Karpas-422 (cell line): ENCODE results near the gene TFF2. TPM values are rescaled to one million over a fixed set of nuclear protein-coding genes. Genes with fewer than 3 reads are reported as not detected.

Source experiments
- DNase-seq: peaks from one replicate; pipeline ENCODE4 v3.0.0-alpha.2; 2015
- H2AFZ ChIP-seq: fragments of 200-600 bp; sonication (generic); 2 replicates; pipeline ENCODE4 v1.6.1; 2014; ENCODE audit warnings: antibody characterized with exemption, low read length, mixed read lengths
- H3K27ac ChIP-seq: fragments of 200-600 bp; sonication (generic); 2 replicates; pipeline ENCODE4 v1.5.1; 2014; ENCODE audit warnings: mild to moderate bottlenecking, low read length, moderate library complexity
- H3K27me3 ChIP-seq: fragments of 200-600 bp; sonication (generic); 2 replicates; pipeline ENCODE4 v1.6.1; 2014; ENCODE audit warnings: low read length, mixed read lengths
- H3K36me3 ChIP-seq: fragments of 200-600 bp; sonication (generic); 2 replicates; pipeline ENCODE4 v1.6.1; 2014; ENCODE audit warnings: low read length, mixed read lengths; ENCODE audit not compliant: insufficient read depth
- H3K4me1 ChIP-seq: fragments of 200-600 bp; sonication (generic); 2 replicates; pipeline ENCODE4 v1.6.1; 2014; ENCODE audit warnings: mild to moderate bottlenecking, low read length, mixed read lengths
- H3K4me2 ChIP-seq: fragments of 200-600 bp; sonication (generic); 2 replicates; pipeline ENCODE4 v1.6.1; 2014; ENCODE audit warnings: low read length, low read depth, mild to moderate bottlenecking; ENCODE audit not compliant: poor library complexity, severe bottlenecking
- H3K4me3 ChIP-seq: fragments of 200-600 bp; sonication (generic); 2 replicates; pipeline ENCODE4 v1.5.1; 2014; ENCODE audit warnings: mild to moderate bottlenecking, antibody characterized with exemption, low read length, mixed read lengths
- H3K79me2 ChIP-seq: fragments of 200-600 bp; sonication (generic); 2 replicates; pipeline ENCODE4 v1.6.1; 2014; ENCODE audit warnings: mild to moderate bottlenecking, low read length, mixed read lengths
- H3K9ac ChIP-seq: fragments of 200-600 bp; sonication (generic); 2 replicates; pipeline ENCODE4 v1.6.0; 2014; ENCODE audit warnings: low read length
- H3K9me2 ChIP-seq: fragments of 200-600 bp; sonication (generic), shearing (Covaris generic); replicated peaks from 2 replicates; pipeline ENCODE4 v1.6.0; 2014; ENCODE audit warnings: mild to moderate bottlenecking, low read length, moderate library complexity; ENCODE audit not compliant: insufficient read depth
- H3K9me3 ChIP-seq: fragments of 300-700, 200-600 bp; sonication (generic); 2 replicates; pipeline ENCODE4 v1.6.1; 2014; ENCODE audit warnings: low read length, mixed read lengths
- H4K20me1 ChIP-seq: fragments of 200-600 bp; sonication (generic); 2 replicates; pipeline ENCODE4 v1.6.1; 2014; ENCODE audit warnings: mild to moderate bottlenecking, antibody characterized with exemption, low read length, low read depth; ENCODE audit not compliant: insufficient read depth
- total RNA-seq: library from RNA; depleted of rRNA; stranded (reverse); fragments of >200 nt; shearing (Covaris generic); gene quantifications from 2 replicates; pipeline ENCODE4 v1.2.3, GENCODE V29; 2014; ENCODE audit warnings: low replicate concordance

Gene TFF2
- total RNA-seq, 1 experiment from 2014 or later, result not detected

GRCh38 chr21:42387164-42387563 is 36.4 kb upstream of the TFF2 start:
- H3K27me3 ChIP-seq, result no peaks in the 10 kb centered on the region
- no peaks in the 10 kb centered on the region for H3K9me2 ChIP-seq
- peaks cover 16% of the 10 kb centered on the region for H3K4me1 ChIP-seq
- H3K4me2 ChIP-seq, result no peak overlapping the region
- no peak for DNase-seq
- H3K27ac ChIP-seq, result no peak overlapping the region
- H3K9ac ChIP-seq, result no peak overlapping the region
- H3K9me3 ChIP-seq, result peaks cover 2% of the 10 kb centered on the region; the same call in 1 of the 2 replicates
- H4K20me1 ChIP-seq, result no peaks in the 10 kb centered on the region; the same call in 1 of the 2 replicates
- H2AFZ ChIP-seq, result no peak overlapping the region
- H3K36me3 ChIP-seq, result no peaks in the 10 kb centered on the region; the same call in 1 of the 2 replicates
- no peak overlapping the region for H3K4me3 ChIP-seq
- no peaks in the 10 kb centered on the region for H3K79me2 ChIP-seq

- no peaks in the 10 kb centered on the region for H3K9me2 ChIP-seq
- no peak overlapping the region for H3K9ac ChIP-seq
- no peak overlapping the region for H3K4me3 ChIP-seq
- peaks cover 9% of the 10 kb centered on the region; the same call in 1 of the 2 replicates for H3K9me3 ChIP-seq
- no peak overlapping the region for H2AFZ ChIP-seq
- no peak overlapping the region for H3K4me2 ChIP-seq
- DNase-seq, result no peak
- H3K79me2 ChIP-seq, result no peaks in the 10 kb centered on the region
- no peaks in the 10 kb centered on the region; the same call in 1 of the 2 replicates for H3K36me3 ChIP-seq
- H3K27me3 ChIP-seq, result no peaks in the 10 kb centered on the region
- H3K4me1 ChIP-seq, result peaks cover 16% of the 10 kb centered on the region
- H4K20me1 ChIP-seq, result no peaks in the 10 kb centered on the region; the same call in 1 of the 2 replicates
- H3K27ac ChIP-seq, result no peak overlapping the region
These were observed 35.3 kb upstream of the TFF2 start for GRCh38 chr21:42386034-42386591.

DNA sequence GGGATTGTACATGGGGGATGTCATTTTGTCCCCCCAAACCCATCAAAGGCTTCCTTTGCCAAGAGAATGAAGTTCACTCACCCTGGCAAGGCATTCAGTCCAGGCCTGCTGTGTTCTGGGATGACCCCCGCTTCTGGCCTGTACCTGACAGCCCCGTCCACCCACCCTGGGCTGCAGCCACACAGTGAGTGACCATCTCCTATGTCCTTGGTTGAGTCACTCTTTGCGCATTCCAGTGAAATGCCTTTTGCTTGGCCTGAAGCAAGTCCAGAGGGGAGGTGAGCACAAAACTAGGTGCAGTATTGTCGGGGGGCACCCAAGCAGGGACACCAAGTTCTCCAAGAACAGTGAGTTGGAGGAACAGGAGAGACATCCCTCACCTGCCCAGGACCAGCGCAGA is 34.8 kb upstream of the TFF2 start:
- Histone ChIP-seq H3K4me1 (peaks cover 16% of the 10 kb centered on the region), H4K20me1 (no peaks in the 10 kb centered on the region; the same call in 1 of the 2 replicates), H2AFZ (no peak overlapping the region), H3K27ac (no peak overlapping the region), H3K27me3 (no peaks in the 10 kb centered on the region), H3K4me3 (no peak overlapping the region), H3K9ac (no peak overlapping the region), H3K9me2 (no peaks in the 10 kb centered on the region), H3K9me3 (peaks cover 9% of the 10 kb centered on the region; the same call in 1 of the 2 replicates), H3K36me3 (no peaks in the 10 kb centered on the region; the same call in 1 of the 2 replicates), H3K4me2 (no peak overlapping the region), H3K79me2 (no peaks in the 10 kb centered on the region)
- DNase-seq, result no peak

- no peak overlapping the region for H3K4me2 ChIP-seq
- no peak overlapping the region for H3K4me3 ChIP-seq
- peaks cover 17% of the 10 kb centered on the region for H3K4me1 ChIP-seq
- H3K79me2 ChIP-seq, result no peaks in the 10 kb centered on the region
- peaks cover 9% of the 10 kb centered on the region; the same call in 1 of the 2 replicates for H3K9me3 ChIP-seq
- no peak overlapping the region for H3K27ac ChIP-seq
- DNase-seq, result no peak
- H3K36me3 ChIP-seq, result no peaks in the 10 kb centered on the region; the same call in 1 of the 2 replicates
- H3K27me3 ChIP-seq, result no peaks in the 10 kb centered on the region
- H4K20me1 ChIP-seq, result no peaks in the 10 kb centered on the region; the same call in 1 of the 2 replicates
- H3K9me2 ChIP-seq, result no peaks in the 10 kb centered on the region
- no peak overlapping the region for H3K9ac ChIP-seq
- H2AFZ ChIP-seq, result no peak overlapping the region
These were observed 34.2 kb upstream of the TFF2 start for GRCh38 chr21:42384989-42385388.

DNA sequence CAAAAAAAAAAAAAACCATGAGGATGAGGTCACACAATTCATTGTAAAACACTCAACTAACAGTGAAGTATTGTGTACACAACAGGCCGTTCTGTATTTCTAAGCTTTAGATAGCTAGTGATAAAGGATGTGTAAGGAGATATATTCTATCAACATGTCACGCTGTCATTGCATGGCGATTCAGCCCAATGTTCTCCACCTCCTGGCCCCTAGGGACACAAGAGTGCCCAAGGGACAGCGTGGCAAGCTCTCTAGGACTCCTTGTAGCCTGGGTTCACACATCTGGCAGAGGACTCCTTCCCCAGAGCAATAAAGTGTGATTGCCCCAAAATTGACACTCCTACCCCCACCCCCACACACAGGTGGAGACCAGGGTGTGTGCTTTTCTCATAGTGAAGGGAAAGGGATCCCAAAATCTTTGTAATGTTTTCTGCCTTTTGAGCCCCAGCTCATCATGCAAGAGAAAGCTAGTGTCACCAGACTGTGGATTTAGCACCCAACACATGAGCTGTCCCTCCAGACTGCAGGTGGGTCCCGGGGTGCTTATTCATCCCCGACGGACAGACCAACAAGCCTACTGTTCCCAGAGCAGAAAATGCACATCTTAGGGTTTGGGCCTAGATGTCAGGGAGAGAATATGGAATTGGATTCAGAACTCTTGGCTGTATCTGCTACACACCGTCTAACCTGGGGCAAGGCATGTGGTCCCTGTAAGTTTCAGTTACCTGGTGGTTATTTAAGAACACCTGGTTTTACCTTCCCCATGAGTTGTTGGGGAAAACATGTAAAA is 33.6 kb upstream of the TFF2 start:
- no peaks in the 10 kb centered on the region; the same call in 1 of the 2 replicates for H3K36me3 ChIP-seq
- no peak overlapping the region for H3K4me3 ChIP-seq
- H3K27me3 ChIP-seq, result no peaks in the 10 kb centered on the region
- peaks cover 23% of the 10 kb centered on the region for H3K4me1 ChIP-seq
- H3K9ac ChIP-seq, result no peak overlapping the region
- no peaks in the 10 kb centered on the region for H3K9me2 ChIP-seq
- peaks cover 9% of the 10 kb centered on the region; the same call in 1 of the 2 replicates for H3K9me3 ChIP-seq
- H3K79me2 ChIP-seq, result no peaks in the 10 kb centered on the region
- peak; percentile 70 for DNase-seq
- H2AFZ ChIP-seq, result no peak overlapping the region
- peak overlapping the region; percentile 14 for H3K4me2 ChIP-seq
- no peak overlapping the region for H3K27ac ChIP-seq
- H4K20me1 ChIP-seq, result no peaks in the 10 kb centered on the region; the same call in 1 of the 2 replicates

GRCh38 chr21:42383331-42383730 is 32.5 kb upstream of the TFF2 start:
- H3K9me3 ChIP-seq, result peaks cover 9% of the 10 kb centered on the region; the same call in 1 of the 2 replicates
- H3K27ac ChIP-seq, result no peak overlapping the region
- H2AFZ ChIP-seq, result no peak overlapping the region
- no peaks in the 10 kb centered on the region for H3K27me3 ChIP-seq
- DNase-seq, result no peak
- no peak overlapping the region for H3K4me2 ChIP-seq
- H3K4me1 ChIP-seq, result peaks cover 25% of the 10 kb centered on the region
- no peaks in the 10 kb centered on the region; the same call in 1 of the 2 replicates for H4K20me1 ChIP-seq
- H3K9me2 ChIP-seq, result no peaks in the 10 kb centered on the region
- H3K9ac ChIP-seq, result no peak overlapping the region
- no peaks in the 10 kb centered on the region for H3K79me2 ChIP-seq
- no peak overlapping the region for H3K4me3 ChIP-seq
- H3K36me3 ChIP-seq, result no peaks in the 10 kb centered on the region; the same call in 1 of the 2 replicates

DNA sequence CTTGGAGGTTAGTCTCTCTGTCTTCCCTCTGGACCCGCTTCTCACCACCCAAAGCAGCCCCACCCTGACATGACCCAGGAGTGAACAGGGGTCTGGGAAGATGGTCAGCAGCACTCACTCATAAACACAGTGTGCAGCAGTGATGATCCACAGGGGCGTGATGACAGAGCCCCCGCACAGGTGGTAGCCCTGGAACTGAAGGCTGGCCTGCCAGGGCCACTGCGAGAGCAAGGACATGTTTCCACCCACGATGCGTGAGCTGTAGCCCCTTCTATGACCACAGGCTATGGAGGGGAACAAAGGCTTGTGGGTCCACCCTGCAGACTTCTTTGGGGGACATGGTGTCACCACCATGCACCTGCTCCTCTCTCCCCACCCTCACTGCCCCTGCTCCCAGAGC is 32.1 kb upstream of the TFF2 start:
- no peaks in the 10 kb centered on the region for H3K27me3 ChIP-seq
- H3K4me1 ChIP-seq, result peaks cover 25% of the 10 kb centered on the region
- H2AFZ ChIP-seq, result no peak overlapping the region
- H3K36me3 ChIP-seq, result no peaks in the 10 kb centered on the region; the same call in 1 of the 2 replicates
- no peaks in the 10 kb centered on the region; the same call in 1 of the 2 replicates for H4K20me1 ChIP-seq
- no peak overlapping the region for H3K9ac ChIP-seq
- H3K9me3 ChIP-seq, result peaks cover 9% of the 10 kb centered on the region; the same call in 1 of the 2 replicates
- no peak for DNase-seq
- no peak overlapping the region for H3K4me2 ChIP-seq
- no peak overlapping the region for H3K4me3 ChIP-seq
- H3K27ac ChIP-seq, result no peak overlapping the region
- no peaks in the 10 kb centered on the region for H3K9me2 ChIP-seq
- no peaks in the 10 kb centered on the region for H3K79me2 ChIP-seq

DNA sequence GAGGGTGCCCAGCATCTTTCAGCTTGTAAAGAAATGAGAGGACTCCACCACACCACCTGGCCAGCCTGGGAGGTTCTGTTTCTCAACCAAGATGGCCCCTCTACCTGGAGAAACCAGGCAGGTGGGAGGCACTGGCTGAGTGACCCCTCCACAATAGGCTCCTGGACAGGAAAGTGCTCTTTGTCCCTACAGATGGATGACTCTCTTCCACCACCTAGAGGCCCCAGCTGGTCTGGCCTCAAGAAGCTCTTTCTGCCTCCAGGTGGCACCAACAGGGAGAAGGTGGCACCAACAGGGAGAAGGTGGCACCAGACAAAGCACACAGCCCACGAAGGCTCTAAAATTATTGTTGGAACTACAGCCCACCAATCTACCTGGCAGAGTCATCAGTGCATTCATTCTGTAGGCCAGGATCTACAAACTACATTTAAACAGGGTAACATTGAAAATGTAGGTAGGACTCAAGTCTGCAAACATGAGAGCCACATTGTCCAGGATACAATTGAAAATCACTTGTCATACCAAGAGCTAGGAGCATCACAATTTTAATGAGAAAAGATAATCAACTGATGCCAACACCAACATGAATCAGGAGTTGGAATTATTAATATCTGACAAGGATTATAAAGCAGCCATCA is 30.7 kb upstream of the TFF2 start:
- no peak overlapping the region for H3K4me3 ChIP-seq
- peaks cover 9% of the 10 kb centered on the region; the same call in 1 of the 2 replicates for H3K9me3 ChIP-seq
- DNase-seq, result peak; percentile 82
- H4K20me1 ChIP-seq, result peaks cover 2% of the 10 kb centered on the region; the same call in 1 of the 2 replicates
- H3K27me3 ChIP-seq, result no peaks in the 10 kb centered on the region
- H2AFZ ChIP-seq, result no peak overlapping the region
- no peak overlapping the region for H3K9ac ChIP-seq
- no peak overlapping the region for H3K4me2 ChIP-seq
- no peaks in the 10 kb centered on the region for H3K9me2 ChIP-seq
- H3K36me3 ChIP-seq, result no peaks in the 10 kb centered on the region; the same call in 1 of the 2 replicates
- H3K79me2 ChIP-seq, result no peaks in the 10 kb centered on the region
- H3K27ac ChIP-seq, result no peak overlapping the region
- peaks cover 25% of the 10 kb centered on the region for H3K4me1 ChIP-seq
